ENCODE measurements around the gene CFLAR. TPM values are rescaled to one million over a fixed set of nuclear protein-coding genes. Genes with fewer than 3 reads are reported as not detected.

Gene CFLAR
- total and polyA plus RNA-seq, 2 of the 13 experiments (the other 11 are each of a cell fraction or from before 2014, with no cell fraction given), result 43.8 to 92.1 TPM

DNA sequence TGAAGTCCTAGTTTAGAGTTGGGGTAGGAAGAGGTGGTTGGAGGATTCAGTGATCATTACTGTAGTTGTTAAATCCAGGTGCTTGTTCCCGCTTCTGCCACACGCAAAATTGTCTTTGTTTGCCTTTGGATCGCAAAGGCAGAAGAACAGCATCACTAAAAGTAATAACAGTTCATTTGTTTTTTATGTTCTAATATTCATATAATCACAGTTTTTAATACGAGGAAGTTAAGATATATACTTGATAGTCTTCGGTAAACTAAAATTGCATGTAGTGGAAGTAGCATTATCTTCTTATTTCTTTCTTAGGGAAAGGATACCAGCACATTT, 43.8 kb upstream of the CFLAR start (continued):
- TF ChIP-seq KDM5A (IDR thresholded peaks at IDR 0.05; ENCODE audit: borderline replicate concordance, low read length), result peak; percentile 84; the same call in 1 of the 2 replicates
- TF ChIP-seq, protein P1, sequence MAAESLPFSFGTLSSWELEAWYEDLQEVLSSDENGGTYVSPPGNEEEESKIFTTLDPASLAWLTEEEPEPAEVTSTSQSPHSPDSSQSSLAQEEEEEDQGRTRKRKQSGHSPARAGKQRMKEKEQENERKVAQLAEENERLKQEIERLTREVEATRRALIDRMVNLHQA (CRISPR knock-in tag; IDR thresholded peaks at IDR 0.05), result no peak
- TF ChIP-seq, protein P2, sequence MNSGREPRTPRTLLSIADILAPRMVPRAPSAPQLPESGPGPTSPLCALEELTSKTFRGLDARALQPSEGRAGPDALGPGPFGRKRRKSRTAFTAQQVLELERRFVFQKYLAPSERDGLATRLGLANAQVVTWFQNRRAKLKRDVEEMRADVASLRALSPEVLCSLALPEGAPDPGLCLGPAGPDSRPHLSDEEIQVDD (CRISPR knock-in tag; IDR thresholded peaks at IDR 0.05; ENCODE audit: borderline replicate concordance), result no peak
- no peak for TF ChIP-seq HNRNPK (IDR thresholded peaks at IDR 0.05; ENCODE audit: low read depth, low read length, poor library complexity, severe bottlenecking)

DNA sequence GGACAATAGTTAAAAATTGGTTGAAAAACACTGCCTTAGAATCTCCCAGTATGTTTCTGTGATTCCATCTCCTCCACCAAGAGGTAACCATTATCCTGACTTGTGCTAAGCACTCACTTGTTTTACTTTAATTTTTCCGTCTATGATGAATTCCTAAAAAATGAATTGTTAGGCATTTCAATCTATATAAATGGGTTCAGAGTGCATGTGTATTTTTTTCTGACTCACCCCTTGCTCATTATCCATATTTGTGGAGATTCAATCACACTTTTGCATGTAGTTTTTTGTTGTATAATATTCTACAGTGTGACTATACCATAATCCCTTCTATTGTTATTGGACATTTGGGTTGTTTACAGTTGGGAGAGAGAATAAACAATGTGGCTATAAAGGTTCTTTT, 42.9 kb upstream of the CFLAR start:
- FAIRE-seq, result no peak
- POLR2A ChIA-PET, result interaction anchor here (1.5 to 1.7 kb wide), 2 partner anchors 43 to 44 kb away, joined by 4 to 10 read pairs; partner anchors contain the start of gene CFLAR
- H3K4me3 ChIP-seq (replicated peaks in 1 of 3; ENCODE audit: insufficient read depth in 1 of 3, low read depth in 2 of 3, low read length in 3 of 3), result peak overlapping the region; percentile 77 to 91 (median 91); a peak in 5 of 6 replicates
- TF ChIP-seq KAT8 (CRISPR knock-in tag; IDR thresholded peaks at IDR 0.05), result 0 out of 2 replicates have a peak, but pooled peaks have one; percentile 16
- TF ChIP-seq ZNF878 (CRISPR knock-in tag; IDR thresholded peaks at IDR 0.05), result no peak
- TF ChIP-seq, protein P3, sequence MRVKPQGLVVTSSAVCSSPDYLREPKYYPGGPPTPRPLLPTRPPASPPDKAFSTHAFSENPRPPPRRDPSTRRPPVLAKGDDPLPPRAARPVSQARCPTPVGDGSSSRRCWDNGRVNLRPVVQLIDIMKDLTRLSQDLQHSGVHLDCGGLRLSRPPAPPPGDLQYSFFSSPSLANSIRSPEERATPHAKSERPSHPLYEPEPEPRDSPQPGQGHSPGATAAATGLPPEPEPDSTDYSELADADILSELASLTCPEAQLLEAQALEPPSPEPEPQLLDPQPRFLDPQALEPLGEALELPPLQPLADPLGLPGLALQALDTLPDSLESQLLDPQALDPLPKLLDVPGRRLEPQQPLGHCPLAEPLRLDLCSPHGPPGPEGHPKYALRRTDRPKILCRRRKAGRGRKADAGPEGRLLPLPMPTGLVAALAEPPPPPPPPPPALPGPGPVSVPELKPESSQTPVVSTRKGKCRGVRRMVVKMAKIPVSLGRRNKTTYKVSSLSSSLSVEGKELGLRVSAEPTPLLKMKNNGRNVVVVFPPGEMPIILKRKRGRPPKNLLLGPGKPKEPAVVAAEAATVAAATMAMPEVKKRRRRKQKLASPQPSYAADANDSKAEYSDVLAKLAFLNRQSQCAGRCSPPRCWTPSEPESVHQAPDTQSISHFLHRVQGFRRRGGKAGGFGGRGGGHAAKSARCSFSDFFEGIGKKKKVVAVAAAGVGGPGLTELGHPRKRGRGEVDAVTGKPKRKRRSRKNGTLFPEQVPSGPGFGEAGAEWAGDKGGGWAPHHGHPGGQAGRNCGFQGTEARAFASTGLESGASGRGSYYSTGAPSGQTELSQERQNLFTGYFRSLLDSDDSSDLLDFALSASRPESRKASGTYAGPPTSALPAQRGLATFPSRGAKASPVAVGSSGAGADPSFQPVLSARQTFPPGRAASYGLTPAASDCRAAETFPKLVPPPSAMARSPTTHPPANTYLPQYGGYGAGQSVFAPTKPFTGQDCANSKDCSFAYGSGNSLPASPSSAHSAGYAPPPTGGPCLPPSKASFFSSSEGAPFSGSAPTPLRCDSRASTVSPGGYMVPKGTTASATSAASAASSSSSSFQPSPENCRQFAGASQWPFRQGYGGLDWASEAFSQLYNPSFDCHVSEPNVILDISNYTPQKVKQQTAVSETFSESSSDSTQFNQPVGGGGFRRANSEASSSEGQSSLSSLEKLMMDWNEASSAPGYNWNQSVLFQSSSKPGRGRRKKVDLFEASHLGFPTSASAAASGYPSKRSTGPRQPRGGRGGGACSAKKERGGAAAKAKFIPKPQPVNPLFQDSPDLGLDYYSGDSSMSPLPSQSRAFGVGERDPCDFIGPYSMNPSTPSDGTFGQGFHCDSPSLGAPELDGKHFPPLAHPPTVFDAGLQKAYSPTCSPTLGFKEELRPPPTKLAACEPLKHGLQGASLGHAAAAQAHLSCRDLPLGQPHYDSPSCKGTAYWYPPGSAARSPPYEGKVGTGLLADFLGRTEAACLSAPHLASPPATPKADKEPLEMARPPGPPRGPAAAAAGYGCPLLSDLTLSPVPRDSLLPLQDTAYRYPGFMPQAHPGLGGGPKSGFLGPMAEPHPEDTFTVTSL (CRISPR knock-in tag; IDR thresholded peaks at IDR 0.05; ENCODE audit: borderline replicate concordance), result no peak
- TF ChIP-seq, protein P4, sequence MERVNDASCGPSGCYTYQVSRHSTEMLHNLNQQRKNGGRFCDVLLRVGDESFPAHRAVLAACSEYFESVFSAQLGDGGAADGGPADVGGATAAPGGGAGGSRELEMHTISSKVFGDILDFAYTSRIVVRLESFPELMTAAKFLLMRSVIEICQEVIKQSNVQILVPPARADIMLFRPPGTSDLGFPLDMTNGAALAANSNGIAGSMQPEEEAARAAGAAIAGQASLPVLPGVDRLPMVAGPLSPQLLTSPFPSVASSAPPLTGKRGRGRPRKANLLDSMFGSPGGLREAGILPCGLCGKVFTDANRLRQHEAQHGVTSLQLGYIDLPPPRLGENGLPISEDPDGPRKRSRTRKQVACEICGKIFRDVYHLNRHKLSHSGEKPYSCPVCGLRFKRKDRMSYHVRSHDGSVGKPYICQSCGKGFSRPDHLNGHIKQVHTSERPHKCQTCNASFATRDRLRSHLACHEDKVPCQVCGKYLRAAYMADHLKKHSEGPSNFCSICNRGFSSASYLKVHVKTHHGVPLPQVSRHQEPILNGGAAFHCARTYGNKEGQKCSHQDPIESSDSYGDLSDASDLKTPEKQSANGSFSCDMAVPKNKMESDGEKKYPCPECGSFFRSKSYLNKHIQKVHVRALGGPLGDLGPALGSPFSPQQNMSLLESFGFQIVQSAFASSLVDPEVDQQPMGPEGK (CRISPR knock-in tag; IDR thresholded peaks at IDR 0.05), result no peak
- TF ChIP-seq SOX13 (IDR thresholded peaks at IDR 0.05), result no peak
- TF ChIP-seq SOX13 (CRISPR knock-in tag; conservative IDR thresholded peaks at IDR 0.05 in 1 of 2, IDR thresholded peaks at IDR 0.05 in 1 of 2), result peak in 1 of 2 experiments; percentile 5; a peak in 1 of 4 replicates
- no peak for TF ChIP-seq CREB1 (IDR thresholded peaks at IDR 0.05)
- TF ChIP-seq CREB1 (CRISPR knock-in tag; IDR thresholded peaks at IDR 0.05), result 0 out of 2 replicates have a peak, but pooled peaks have one; percentile 14
- no peak for TF ChIP-seq SMAD9 (CRISPR knock-in tag; IDR thresholded peaks at IDR 0.05)
- TF ChIP-seq, protein P5, sequence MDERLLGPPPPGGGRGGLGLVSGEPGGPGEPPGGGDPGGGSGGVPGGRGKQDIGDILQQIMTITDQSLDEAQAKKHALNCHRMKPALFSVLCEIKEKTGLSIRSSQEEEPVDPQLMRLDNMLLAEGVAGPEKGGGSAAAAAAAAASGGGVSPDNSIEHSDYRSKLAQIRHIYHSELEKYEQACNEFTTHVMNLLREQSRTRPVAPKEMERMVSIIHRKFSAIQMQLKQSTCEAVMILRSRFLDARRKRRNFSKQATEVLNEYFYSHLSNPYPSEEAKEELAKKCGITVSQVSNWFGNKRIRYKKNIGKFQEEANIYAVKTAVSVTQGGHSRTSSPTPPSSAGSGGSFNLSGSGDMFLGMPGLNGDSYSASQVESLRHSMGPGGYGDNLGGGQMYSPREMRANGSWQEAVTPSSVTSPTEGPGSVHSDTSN (CRISPR knock-in tag; IDR thresholded peaks at IDR 0.05), result no peak

More for the DNA sequence above, 42.9 kb upstream of the CFLAR start:
- H3K27me3 ChIP-seq (ENCODE audit: control insufficient read depth in 1 of 2, insufficient read depth in 2 of 2, low read length in 2 of 2), result no peaks in the 10 kb centered on the region; a peak in 1 of 5 replicates
- H2AFZ ChIP-seq (ENCODE audit: low read length), result no peak overlapping the region
- H3K9me3 ChIP-seq (ENCODE audit: low read length), result no peaks in the 10 kb centered on the region
- CTCF ChIA-PET (ENCODE audit: low intra/inter-chr PET ratio, low total read pairs), result no interaction called here
- no TSS peak for BruUV-seq (replicated peaks)
- 47% methylated on average over 1 of the region's 1 CpG for WGBS (ENCODE audit: low lambda C conversion rate)
- ATAC-seq (no peak), DNase-seq (ENCODE audit: low spot score) (peak; percentile 29)
- H3K36me3 ChIP-seq (replicated peaks in 1 of 2; ENCODE audit: control insufficient read depth in 1 of 2, insufficient read depth in 2 of 2, low read length in 2 of 2), result no peaks in the 10 kb centered on the region
- H3K79me2 ChIP-seq (ENCODE audit: insufficient read depth, low read length), result peaks cover 45% of the 10 kb centered on the region
- peak overlapping the region; percentile 91 for H3K9ac ChIP-seq (ENCODE audit: insufficient read depth, low read depth, low read length)
- peak overlapping the region; percentile 71 for H3K4me2 ChIP-seq (ENCODE audit: low read depth, low read length)
- intact Hi-C loops (cut with micrococcal nuclease; ENCODE audit: unreplicated experiment), result no loop called here
- peak overlapping the region; percentile 88 for H3K27ac ChIP-seq (ENCODE audit: extremely low read length, insufficient read depth, low read length)
- in situ Hi-C loops (cut with HindIII; ENCODE audit: extremely low pct_ligation_motif_present, low pct_unique_long_range_greater_than_20kb), result loop anchor here (5.0 kb wide), 3 partner anchors 44 to 166 kb away; partner anchors contain the start of gene CFLAR
- H3K4me1 ChIP-seq (ENCODE audit: insufficient read depth, low read length), result peaks cover 27% of the 10 kb centered on the region
- H4K20me1 ChIP-seq (ENCODE audit: insufficient read depth, low read length), result no peaks in the 10 kb centered on the region
